HG02852 (cell line): ENCODE data around the gene CDH13.

ENCODE experiments used
- ATAC-seq: cut with Tn5 transposase; IDR thresholded peaks from one replicate; pipeline ENCODE4 v1.9.1; 2021; ENCODE audit warnings: mild to moderate bottlenecking, moderate library complexity; ENCODE audit not compliant: unreplicated experiment

The CDH13 gene

GRCh38 chr16:82625066-82625968 lies 1.5 kb upstream of the CDH13 start:
- ATAC-seq, result no peak

- ATAC-seq, result no peak
Observed at GRCh38 chr16:82628088-82628423, 1.3 kb downstream of the CDH13 start.

- ATAC-seq, result no peak
Observed at GRCh38 chr16:82628711-82629110, 1.9 kb downstream of the CDH13 start.

DNA sequence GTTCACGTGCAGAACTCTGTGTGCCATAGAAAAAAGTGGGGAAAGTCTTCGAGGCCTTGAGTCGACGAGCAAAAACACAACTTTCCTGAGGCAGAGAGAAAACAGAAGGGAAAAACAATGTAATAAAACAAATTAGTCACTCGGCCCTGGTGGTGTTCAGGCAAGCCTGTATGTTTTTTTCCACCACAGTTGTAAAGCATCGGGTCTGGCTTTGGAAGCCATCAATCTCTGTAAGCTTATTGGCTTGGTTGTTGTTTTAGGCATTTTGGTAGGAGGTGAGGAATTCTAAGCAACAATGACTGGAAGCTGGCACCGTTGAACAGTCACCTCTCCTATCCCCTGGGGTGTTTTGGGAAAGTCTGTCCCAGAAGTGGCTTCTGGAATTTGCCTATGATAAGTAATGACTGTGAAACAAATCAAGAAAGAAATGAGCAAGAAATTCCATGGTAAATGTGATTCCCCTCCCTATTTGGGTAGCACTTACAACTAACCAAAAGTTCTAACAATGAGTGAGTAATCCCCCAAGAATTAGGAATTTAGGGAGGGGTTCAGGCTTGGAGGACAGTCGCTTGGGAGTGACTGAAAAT lies 2.8 kb downstream of the CDH13 start:
- ATAC-seq, result no peak

- no peak for ATAC-seq
Observed at GRCh38 chr16:82630219-82630618, 3.5 kb downstream of the CDH13 start.

GRCh38 chr16:82630688-82631087 lies 3.9 kb downstream of the CDH13 start:
- no peak for ATAC-seq

DNA sequence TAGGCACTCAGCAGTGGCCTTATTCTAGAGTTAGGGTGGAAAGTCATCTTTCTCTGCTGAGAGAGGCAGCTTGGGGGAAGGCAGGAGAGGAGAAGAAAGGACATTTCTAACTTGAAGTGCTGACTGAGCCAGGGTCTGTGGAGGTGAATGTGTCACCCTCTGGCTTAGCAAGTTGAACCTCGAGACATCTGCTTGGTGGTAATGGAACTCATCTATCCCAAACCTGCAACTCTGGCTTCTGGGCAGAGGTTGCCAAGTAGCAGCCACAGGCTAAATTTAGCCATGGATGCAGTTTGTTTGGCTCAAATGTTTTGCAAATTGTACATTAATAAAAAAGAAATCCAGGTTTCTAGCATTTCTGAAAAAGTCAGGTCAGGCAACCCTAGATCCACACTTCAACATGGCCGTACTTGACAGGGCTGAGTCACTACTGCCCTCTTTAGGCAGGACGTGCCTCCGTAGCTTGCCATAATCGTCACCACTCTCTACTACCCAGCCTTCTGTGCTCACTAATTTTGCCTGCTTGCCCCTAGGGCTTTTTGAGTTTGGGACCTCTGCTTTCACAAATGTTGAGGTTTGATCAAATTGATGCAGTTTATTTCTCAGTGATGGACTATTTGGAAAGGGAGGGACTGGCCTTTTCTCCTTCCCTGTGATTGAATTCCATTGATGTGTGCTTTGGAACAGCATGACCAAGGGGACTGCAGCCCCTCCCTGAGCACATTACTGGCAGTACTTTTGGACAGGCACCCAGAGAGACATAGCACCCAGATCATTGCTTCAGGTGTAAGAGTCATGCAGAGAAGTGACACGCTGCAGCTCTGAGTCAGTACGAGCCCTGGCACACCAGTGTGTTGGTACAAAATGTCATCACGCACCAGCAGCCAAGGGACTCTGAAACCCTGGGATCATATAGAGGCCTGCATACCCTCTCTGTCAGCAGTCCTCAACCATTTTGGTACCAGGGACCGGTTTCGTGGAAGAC lies 5.2 kb downstream of the CDH13 start:
- ATAC-seq, result no peak

GRCh38 chr16:82633964-82634600 lies 7.3 kb downstream of the CDH13 start:
- no peak for ATAC-seq

- no peak for ATAC-seq
Observed at GRCh38 chr16:82634955-82635610, 8.3 kb downstream of the CDH13 start.

DNA sequence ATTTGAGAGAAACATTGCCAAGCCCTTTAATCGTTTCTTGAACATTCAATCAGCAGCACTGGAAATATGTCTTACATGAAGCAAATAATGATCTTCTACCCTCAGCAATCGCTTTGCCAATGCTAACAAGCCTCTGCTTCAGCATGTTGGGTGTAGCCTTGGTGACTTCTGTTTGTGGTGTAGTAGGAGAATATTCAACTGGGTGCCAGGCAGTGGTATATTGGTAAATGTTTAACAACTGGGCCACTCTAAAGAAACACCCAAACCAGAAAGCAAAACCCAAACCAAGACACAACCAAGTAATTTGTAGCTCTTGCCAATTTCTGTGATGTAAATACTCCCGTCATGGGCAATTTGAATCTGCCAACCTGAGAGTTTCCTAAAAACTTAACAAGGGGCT lies 9.7 kb downstream of the CDH13 start:
- no peak for ATAC-seq

DNA sequence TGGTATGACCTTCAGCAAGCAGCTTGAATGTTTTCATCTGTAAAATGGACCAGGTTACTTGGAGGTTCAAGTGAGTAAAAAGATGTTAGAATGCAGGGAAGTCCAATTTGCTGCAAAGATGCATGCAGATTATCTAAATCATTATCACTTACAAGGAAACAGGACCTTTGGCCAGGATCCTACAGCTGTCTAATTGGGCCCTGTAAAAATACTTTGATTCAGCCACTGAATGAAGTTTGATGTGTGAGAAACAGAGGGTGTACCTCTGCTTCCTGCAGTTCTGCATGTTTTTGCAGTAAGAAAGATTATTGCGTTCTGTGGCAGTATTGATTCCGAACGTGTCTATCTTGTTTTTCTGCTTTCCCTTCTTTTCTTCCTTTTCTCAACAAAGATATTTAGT lies 10.2 kb downstream of the CDH13 start:
- ATAC-seq, result no peak

GRCh38 chr16:82638095-82638798 lies 11.5 kb downstream of the CDH13 start:
- ATAC-seq, result no peak

DNA sequence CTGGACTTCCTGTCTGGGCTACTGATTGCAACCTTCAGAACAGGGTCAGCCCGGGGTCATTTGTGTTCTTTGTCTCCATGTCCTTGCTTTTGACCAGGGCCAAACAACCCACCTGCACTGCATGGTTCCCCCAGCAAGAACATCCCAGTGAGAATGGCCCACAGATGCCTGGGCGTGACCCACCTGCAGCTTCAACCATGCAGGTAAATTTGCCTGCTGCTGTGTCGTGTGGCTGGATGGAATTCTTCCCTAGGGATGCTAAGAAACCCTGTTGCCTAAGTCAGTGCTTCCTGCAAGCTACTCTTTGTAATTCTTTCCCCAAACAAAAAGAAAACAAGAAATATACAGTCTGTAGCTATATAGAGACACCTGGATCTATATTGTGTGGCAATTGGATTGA lies 12.5 kb downstream of the CDH13 start:
- no peak for ATAC-seq

DNA sequence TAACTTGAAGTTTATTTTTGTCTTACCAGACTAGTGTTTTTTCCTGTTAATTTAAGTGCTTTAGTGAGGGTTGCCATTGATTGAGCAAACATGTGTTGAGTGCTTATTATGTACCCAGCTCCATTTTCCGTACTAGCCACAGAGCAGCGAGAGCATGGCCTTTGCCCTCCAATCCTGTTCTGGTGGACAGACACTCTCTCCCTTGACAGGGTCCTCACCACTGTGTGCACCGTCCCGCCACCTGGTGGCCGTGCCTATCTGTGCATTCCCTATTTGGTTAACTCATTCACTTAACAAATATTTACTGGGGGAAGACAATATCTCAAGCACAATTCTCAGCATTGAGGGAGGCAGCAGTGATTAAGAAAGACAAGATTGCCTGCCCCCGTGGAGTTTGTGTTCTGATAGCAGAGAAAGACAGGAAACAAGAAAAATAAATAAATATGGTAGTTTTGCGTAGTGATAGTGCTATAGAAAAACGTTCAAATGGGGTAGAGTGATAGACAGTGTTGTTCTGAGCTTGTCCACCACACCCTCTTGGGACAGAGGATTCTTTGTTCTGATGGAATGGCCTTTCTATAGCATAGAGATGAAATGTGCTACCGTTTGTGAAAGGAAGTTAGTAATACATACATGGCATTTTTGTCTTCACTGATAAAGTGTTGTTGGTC lies 13.0 kb downstream of the CDH13 start:
- no peak for ATAC-seq

DNA sequence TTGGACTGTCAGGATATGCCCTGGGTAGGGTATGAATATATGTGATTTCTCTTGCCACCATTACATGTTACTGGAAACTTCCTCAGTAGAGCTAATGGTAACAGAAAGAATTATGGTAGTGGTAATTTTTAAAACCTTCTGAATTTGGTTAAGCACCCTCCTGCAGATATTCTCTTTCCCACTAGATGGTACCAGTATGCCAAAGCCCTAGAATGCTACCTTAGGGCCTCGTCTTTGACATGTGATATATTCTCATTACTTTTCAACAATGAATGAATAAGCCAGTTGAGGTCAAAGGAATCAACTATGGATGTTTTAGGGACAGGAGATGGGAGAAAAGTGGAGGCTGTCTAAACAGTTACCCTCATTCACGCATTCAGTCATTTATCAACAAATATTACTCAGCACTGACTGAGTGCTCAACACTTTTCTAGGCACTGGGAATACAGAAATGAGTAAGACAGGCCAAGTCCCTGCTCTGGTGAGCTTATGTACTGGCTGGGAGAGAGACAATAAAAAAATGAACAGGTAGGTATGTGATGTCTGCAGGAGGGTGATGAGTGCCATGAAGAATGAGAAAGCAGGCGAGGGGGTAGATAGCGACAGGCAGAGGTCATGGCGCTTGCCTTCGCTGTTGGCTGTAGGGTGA lies 14.7 kb downstream of the CDH13 start:
- no peak for ATAC-seq

GRCh38 chr16:82643136-82643535 lies 16.4 kb downstream of the CDH13 start:
- ATAC-seq, result no peak

- no peak for ATAC-seq
Observed at GRCh38 chr16:82643936-82644630, 17.3 kb downstream of the CDH13 start.

- no peak for ATAC-seq
Observed at GRCh38 chr16:82646504-82646903, 19.7 kb downstream of the CDH13 start.
